ENCODE data around the gene CALML4. TPM values are rescaled to one million over a fixed set of nuclear protein-coding genes. Genes with fewer than 3 reads are reported as not detected.

Gene CALML4
- total and polyA plus RNA-seq, 2 donors (not counting 3 experiments of a cell fraction or from before 2014, with no cell fraction given): 2.6 to 10.1 TPM

DNA sequence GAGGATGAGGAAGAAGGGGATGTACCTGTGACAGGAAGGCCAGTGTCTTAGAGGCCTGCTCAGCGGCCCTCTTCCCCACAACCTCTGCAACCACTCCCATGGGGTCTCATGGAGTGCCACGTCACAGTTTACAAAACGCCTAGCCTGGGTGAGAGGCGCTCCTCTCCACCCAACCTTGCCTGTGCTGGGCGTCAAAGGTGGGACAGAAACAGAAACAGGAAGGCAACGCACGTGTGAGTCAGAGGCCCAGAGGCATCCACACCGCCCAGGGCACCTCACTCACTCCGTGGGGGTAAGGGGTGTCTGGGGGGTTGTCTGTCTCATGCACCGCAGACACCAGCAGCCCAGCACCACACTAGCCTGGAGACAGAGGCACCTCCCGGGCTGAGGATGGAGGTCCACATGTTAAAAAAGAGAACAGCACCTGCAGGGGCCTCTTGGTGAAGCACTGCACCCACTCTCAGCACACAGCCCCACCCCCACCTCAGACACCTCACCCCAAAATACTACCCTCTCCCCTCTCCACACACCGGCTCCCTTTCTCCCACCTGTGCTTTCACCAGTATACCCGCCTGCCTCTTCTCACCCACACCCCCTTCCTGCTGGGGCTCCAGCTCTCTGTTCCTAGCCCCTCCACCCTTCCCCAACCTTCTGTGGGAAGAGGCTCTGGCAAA lies 4.7 kb upstream of the CALML4 start:
- Histone ChIP-seq H3K9ac (replicated peaks; ENCODE audit: extremely low read depth, insufficient read depth, low read length) (no peak overlapping the region), H2AFZ (ENCODE audit: low read depth, low read length) (no peak overlapping the region), H3K4me3 (replicated peaks in 1 of 3; ENCODE audit: insufficient read depth in 1 of 3, low read depth in 1 of 3, low read length in 3 of 3) (no peak overlapping the region), H3K27ac (ENCODE audit: insufficient read depth, low read depth, low read length) (no peak overlapping the region), H3K79me2 (ENCODE audit: control insufficient read depth, insufficient read depth, low read length) (peaks cover 6% of the 10 kb centered on the region), H3K36me3 (ENCODE audit: control insufficient read depth in 2 of 2, extremely low read depth in 1 of 2, insufficient read depth in 2 of 2, low read length in 2 of 2) (no peaks in the 10 kb centered on the region), H4K20me1 (replicated peaks; ENCODE audit: control insufficient read depth, extremely low read depth, insufficient read depth, low read length) (no peaks in the 10 kb centered on the region), H3K4me1 (ENCODE audit: control insufficient read depth, extremely low read depth, insufficient read depth, low read length) (peaks cover 14% of the 10 kb centered on the region), H3K9me3 (replicated peaks; ENCODE audit: control insufficient read depth, insufficient read depth, low read length) (no peaks in the 10 kb centered on the region), H3K27me3 (ENCODE audit: control insufficient read depth in 2 of 2, insufficient read depth in 2 of 2, low read length in 2 of 2) (no peaks in the 10 kb centered on the region), H3K4me2 (ENCODE audit: insufficient read depth, low read length) (no peak overlapping the region), H3K9me1 (replicated peaks; ENCODE audit: control insufficient read depth, extremely low read depth, insufficient read depth, low read length) (no peaks in the 10 kb centered on the region)
- intact Hi-C loops (cut with micrococcal nuclease) (loop anchor here (1.0 to 2.0 kb wide), 2 partner anchors 55 to 347 kb away; no protein-coding TSS in a partner anchor), dilution Hi-C loops (cut with MboI; ENCODE audit: extremely low pct_ligation_motif_present, low sequenced_read_pairs) (no loop called here)
- POLR2A ChIA-PET: no interaction called here
- BruUV-seq (replicated peaks): no TSS peak
- TF ChIP-seq, protein P1, sequence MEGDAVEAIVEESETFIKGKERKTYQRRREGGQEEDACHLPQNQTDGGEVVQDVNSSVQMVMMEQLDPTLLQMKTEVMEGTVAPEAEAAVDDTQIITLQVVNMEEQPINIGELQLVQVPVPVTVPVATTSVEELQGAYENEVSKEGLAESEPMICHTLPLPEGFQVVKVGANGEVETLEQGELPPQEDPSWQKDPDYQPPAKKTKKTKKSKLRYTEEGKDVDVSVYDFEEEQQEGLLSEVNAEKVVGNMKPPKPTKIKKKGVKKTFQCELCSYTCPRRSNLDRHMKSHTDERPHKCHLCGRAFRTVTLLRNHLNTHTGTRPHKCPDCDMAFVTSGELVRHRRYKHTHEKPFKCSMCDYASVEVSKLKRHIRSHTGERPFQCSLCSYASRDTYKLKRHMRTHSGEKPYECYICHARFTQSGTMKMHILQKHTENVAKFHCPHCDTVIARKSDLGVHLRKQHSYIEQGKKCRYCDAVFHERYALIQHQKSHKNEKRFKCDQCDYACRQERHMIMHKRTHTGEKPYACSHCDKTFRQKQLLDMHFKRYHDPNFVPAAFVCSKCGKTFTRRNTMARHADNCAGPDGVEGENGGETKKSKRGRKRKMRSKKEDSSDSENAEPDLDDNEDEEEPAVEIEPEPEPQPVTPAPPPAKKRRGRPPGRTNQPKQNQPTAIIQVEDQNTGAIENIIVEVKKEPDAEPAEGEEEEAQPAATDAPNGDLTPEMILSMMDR (IDR thresholded peaks at IDR 0.05; ENCODE audit: extremely low read depth in 1 of 2, insufficient read depth in 1 of 2, low read depth in 1 of 2, low read length in 2 of 2): no peak
- no peak for TF ChIP-seq FOS (IDR thresholded peaks at IDR 0.05; ENCODE audit: borderline replicate concordance, insufficient read depth, low read length)
- TF ChIP-seq MYC (IDR thresholded peaks at IDR 0.05; ENCODE audit: low read depth, low read length): no peak
- no peak for TF ChIP-seq POLR2AphosphoS5 (IDR thresholded peaks at IDR 0.05; ENCODE audit: insufficient read depth, low read depth, low read length)
- no peak for TF ChIP-seq EZH2 (IDR thresholded peaks at IDR 0.05; ENCODE audit: borderline replicate concordance, low read depth, low read length, severe bottlenecking)
- no peak for TF ChIP-seq GATA2 (IDR thresholded peaks at IDR 0.05; ENCODE audit: insufficient read depth, insufficient read length, low read depth, low read length)
- TF ChIP-seq, protein P2, sequence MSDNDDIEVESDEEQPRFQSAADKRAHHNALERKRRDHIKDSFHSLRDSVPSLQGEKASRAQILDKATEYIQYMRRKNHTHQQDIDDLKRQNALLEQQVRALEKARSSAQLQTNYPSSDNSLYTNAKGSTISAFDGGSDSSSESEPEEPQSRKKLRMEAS (IDR thresholded peaks at IDR 0.05; ENCODE audit: insufficient read depth, insufficient read length): no peak
- TF ChIP-seq JUN (IDR thresholded peaks at IDR 0.05; ENCODE audit: borderline replicate concordance, insufficient read depth, insufficient read length, low read depth): no peak
- TF ChIP-seq POLR2A (IDR thresholded peaks at IDR 0.05; ENCODE audit: low read depth, low read length): no peak
- DNase-seq (ENCODE audit: low read depth, low spot score): no peak
- CTCF ChIA-PET: interaction anchor here (0.7 to 2.6 kb wide), 5 partner anchors 10 to 346 kb away, joined by 3 to 14 read pairs (median 6); no protein-coding TSS in a partner anchor
- FAIRE-seq: no peak

All from endothelial cell of umbilical vein (primary cell).